ENCODE measurements around the gene SRSF6.

Gene SRSF6

DNA sequence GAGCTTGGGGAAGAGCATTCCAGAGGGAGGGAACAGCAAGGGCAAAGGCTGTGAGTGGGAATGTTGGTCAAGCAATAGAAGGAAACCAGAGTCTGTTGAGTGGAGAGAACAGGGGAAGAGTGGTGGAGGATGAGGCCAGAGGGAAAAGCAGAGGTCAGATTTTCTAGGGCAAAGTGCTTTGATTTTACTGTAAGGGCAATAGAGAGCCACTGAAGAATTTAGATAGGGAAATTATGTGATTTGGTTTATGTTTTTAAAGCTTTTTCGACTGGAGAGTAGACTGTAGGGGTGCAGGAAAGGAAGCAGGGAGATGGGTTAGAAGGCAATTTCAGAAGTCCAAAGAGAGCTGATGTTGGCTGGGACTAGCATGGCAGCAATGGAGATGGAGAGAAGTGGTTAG lies 54.2 kb downstream of the SRSF6 start:
- ATAC-seq (ENCODE audit: low read depth), result no peak

DNA sequence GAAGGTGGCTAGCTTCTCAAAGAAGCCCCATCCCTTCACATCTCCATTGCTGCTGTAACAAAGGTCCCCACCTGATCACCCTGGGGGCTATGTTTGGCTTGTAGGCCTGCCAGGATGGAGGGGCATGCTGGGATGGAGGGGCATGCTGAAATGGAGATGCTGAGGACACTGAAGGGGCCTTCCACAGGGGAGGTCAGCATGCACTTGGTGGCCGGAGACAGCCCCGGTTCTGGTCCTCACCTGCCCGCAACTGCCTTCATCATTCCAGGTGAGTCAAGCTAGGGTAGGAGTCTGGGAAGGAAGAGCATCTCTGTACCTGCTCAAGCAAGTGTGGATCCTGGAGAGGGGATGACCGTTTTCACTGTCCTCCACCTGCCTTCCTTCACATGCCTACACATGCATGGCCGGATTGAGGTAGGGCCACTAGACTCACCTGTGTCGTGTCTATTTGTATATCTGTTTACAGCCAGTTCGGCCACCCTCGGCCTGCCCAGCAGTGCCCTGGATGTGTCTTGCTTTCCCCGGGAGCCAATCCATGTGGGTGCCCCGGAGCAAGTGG lies 55.8 kb downstream of the SRSF6 start:
- H3K27ac ChIP-seq (ENCODE audit: poor library complexity, severe bottlenecking), result peak overlapping the region; percentile 2

More for the DNA sequence above, 54.2 kb downstream of the SRSF6 start:
- Histone ChIP-seq H3K27ac (ENCODE audit: poor library complexity, severe bottlenecking) (no peak overlapping the region), H3K36me3 (ENCODE audit: low read depth) (peaks cover 9% of the 10 kb centered on the region), H3K4me1 (ENCODE audit: insufficient read depth, poor library complexity, severe bottlenecking) (no peaks in the 10 kb centered on the region), H3K27me3 (ENCODE audit: insufficient read depth, poor library complexity, severe bottlenecking) (no peaks in the 10 kb centered on the region), H3K9me3 (ENCODE audit: severe bottlenecking) (no peaks in the 10 kb centered on the region), H3K4me3 (ENCODE audit: severe bottlenecking) (no peak overlapping the region)
- DNase-seq (ENCODE audit: low spot score), result no peak
- TF ChIP-seq, protein P1, sequence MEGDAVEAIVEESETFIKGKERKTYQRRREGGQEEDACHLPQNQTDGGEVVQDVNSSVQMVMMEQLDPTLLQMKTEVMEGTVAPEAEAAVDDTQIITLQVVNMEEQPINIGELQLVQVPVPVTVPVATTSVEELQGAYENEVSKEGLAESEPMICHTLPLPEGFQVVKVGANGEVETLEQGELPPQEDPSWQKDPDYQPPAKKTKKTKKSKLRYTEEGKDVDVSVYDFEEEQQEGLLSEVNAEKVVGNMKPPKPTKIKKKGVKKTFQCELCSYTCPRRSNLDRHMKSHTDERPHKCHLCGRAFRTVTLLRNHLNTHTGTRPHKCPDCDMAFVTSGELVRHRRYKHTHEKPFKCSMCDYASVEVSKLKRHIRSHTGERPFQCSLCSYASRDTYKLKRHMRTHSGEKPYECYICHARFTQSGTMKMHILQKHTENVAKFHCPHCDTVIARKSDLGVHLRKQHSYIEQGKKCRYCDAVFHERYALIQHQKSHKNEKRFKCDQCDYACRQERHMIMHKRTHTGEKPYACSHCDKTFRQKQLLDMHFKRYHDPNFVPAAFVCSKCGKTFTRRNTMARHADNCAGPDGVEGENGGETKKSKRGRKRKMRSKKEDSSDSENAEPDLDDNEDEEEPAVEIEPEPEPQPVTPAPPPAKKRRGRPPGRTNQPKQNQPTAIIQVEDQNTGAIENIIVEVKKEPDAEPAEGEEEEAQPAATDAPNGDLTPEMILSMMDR (IDR thresholded peaks at IDR 0.05; ENCODE audit: poor library complexity, severe bottlenecking), result no peak

More for the DNA sequence above, 55.8 kb downstream of the SRSF6 start:
- H3K9me3 ChIP-seq (ENCODE audit: severe bottlenecking), result no peaks in the 10 kb centered on the region
- H3K4me1 ChIP-seq (ENCODE audit: insufficient read depth, poor library complexity, severe bottlenecking), result no peaks in the 10 kb centered on the region
- TF ChIP-seq, protein P1 (IDR thresholded peaks at IDR 0.05; ENCODE audit: poor library complexity, severe bottlenecking), result no peak
- DNase-seq (ENCODE audit: low spot score) (no peak), ATAC-seq (ENCODE audit: low read depth) (peak; percentile 20)
- no peaks in the 10 kb centered on the region for H3K27me3 ChIP-seq (ENCODE audit: insufficient read depth, poor library complexity, severe bottlenecking)
- peak overlapping the region; percentile 56 for H3K4me3 ChIP-seq (ENCODE audit: severe bottlenecking)
- peaks cover 12% of the 10 kb centered on the region for H3K36me3 ChIP-seq (ENCODE audit: low read depth)

Measured in RWPE2 (cell line).